ENCODE data around the gene ANKRD12.

DNA sequence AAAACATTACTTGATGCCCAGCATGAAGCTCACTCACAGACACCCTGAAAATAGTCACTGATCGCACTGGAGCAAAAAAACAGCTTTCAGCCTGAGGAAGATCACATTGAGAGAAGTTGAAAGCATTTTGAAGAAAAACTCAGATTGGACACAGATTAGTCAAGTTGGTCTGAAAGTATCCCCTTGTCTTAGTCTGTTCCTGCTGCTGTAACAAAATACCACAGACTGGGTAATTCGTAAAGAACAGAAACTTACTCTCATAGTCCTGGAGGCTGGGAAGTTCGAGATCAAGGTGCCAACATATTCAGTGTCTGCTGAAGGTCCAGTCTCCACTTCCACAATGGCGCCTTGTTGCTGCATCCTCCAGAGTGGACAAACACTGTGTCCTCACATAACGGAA, 48.3 kb upstream of the ANKRD12 start:
- no peak for TF ChIP-seq RAD21 (IDR thresholded peaks at IDR 0.05)
- TF ChIP-seq, protein P1, sequence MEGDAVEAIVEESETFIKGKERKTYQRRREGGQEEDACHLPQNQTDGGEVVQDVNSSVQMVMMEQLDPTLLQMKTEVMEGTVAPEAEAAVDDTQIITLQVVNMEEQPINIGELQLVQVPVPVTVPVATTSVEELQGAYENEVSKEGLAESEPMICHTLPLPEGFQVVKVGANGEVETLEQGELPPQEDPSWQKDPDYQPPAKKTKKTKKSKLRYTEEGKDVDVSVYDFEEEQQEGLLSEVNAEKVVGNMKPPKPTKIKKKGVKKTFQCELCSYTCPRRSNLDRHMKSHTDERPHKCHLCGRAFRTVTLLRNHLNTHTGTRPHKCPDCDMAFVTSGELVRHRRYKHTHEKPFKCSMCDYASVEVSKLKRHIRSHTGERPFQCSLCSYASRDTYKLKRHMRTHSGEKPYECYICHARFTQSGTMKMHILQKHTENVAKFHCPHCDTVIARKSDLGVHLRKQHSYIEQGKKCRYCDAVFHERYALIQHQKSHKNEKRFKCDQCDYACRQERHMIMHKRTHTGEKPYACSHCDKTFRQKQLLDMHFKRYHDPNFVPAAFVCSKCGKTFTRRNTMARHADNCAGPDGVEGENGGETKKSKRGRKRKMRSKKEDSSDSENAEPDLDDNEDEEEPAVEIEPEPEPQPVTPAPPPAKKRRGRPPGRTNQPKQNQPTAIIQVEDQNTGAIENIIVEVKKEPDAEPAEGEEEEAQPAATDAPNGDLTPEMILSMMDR (IDR thresholded peaks at IDR 0.05; ENCODE audit: low read depth, low read length, missing input control): no peak
- TF ChIP-seq, protein P2, sequence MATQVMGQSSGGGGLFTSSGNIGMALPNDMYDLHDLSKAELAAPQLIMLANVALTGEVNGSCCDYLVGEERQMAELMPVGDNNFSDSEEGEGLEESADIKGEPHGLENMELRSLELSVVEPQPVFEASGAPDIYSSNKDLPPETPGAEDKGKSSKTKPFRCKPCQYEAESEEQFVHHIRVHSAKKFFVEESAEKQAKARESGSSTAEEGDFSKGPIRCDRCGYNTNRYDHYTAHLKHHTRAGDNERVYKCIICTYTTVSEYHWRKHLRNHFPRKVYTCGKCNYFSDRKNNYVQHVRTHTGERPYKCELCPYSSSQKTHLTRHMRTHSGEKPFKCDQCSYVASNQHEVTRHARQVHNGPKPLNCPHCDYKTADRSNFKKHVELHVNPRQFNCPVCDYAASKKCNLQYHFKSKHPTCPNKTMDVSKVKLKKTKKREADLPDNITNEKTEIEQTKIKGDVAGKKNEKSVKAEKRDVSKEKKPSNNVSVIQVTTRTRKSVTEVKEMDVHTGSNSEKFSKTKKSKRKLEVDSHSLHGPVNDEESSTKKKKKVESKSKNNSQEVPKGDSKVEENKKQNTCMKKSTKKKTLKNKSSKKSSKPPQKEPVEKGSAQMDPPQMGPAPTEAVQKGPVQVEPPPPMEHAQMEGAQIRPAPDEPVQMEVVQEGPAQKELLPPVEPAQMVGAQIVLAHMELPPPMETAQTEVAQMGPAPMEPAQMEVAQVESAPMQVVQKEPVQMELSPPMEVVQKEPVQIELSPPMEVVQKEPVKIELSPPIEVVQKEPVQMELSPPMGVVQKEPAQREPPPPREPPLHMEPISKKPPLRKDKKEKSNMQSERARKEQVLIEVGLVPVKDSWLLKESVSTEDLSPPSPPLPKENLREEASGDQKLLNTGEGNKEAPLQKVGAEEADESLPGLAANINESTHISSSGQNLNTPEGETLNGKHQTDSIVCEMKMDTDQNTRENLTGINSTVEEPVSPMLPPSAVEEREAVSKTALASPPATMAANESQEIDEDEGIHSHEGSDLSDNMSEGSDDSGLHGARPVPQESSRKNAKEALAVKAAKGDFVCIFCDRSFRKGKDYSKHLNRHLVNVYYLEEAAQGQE (IDR thresholded peaks at IDR 0.05): no peak
- TF ChIP-seq TAF1 (conservative IDR thresholded peaks at IDR 0.05): no peak
- no peak for TF ChIP-seq SP1 (IDR thresholded peaks at IDR 0.05)
- TF ChIP-seq GABPA (IDR thresholded peaks at IDR 0.05 in 1 of 2, conservative IDR thresholded peaks at IDR 0.05 in 1 of 2): no peak
- TF ChIP-seq YY1 (IDR thresholded peaks at IDR 0.05): no peak
- TF ChIP-seq, protein P3, sequence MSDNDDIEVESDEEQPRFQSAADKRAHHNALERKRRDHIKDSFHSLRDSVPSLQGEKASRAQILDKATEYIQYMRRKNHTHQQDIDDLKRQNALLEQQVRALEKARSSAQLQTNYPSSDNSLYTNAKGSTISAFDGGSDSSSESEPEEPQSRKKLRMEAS (IDR thresholded peaks at IDR 0.05): no peak
- no peak for TF ChIP-seq RXRA (IDR thresholded peaks at IDR 0.05)

All from liver (tissue), 3 donors.